Stimulated activated CD8-positive, alpha-beta memory T cell treated with anti-CD3 and anti-CD28 coated beads, Interleukin-7, amount 100 ng/mL, for 4 hours (primary cell): ENCODE measurements around the gene MRPL40.
A peak's percentile ranks its signal among the peaks of the same experiment; 100 is the strongest.

Experiments used
- DNase-seq, 2 donors: peaks; one replicate each; pipeline ENCODE4 v3.0.0-alpha.2; 2020; ENCODE audit warnings: low read depth in 2 of 2

Gene MRPL40

DNA sequence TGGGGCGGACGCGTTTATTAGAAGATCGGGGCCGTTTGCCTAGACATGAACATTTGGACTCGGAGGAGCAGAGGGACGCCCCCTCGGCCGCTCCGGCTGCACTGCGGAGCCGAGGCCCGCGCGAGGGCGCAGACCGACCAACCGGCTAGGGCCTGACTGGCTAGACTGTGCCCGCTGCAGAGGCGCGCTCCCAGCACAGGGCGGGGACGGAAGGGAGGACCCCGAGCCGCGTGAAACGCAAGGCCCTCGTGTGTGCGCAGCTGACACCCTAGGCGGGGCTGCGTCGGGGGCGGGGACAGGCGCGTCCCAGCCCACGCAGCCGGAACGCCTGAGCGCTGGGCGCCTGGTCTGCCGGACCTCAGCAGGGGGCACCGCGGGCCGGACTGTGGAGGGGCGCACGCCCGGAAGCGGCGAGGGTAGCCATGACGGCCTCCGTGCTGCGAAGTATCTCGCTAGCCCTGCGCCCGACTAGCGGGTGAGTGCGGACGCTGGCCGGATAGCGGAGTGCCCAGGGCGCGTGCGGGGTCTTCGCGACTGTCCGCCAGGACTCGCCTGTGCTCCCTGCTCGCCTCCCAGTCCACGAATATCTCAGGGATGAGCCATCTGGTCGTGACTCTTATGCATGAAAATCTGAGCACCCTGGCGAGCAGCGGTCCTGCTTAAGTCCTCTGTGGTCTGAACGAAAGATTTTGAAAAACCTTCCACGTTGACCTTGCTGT, at the start of gene MRPL40:
Gene MRPL40 (plus strand): TSS at position 413 of the 719 bp plus-strand sequence. CDS start 10 bp downstream, at position 423.
- DNase-seq, result peak; percentile 79 to 91

DNA sequence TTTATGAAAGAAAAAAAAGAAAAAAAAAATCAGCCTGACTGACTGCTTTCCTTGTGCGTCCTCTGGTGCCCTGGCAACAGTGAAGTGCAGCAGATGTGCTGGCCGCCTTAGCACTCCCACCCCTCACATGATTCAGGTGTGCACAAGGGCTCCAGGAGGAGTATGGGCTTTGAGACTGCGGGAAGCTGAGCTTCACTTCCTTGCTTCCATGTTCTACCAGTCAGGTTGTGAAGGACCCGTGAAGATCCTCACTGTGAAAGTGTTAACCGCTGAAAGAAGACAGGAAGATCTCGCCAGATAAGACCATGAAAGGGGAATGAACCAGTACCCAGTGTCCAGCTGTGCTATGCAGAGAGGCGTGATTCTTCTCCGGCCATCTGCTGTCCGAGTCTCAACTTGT, 49.1 kb upstream of the MRPL40 start:
- DNase-seq, result no peak

DNA sequence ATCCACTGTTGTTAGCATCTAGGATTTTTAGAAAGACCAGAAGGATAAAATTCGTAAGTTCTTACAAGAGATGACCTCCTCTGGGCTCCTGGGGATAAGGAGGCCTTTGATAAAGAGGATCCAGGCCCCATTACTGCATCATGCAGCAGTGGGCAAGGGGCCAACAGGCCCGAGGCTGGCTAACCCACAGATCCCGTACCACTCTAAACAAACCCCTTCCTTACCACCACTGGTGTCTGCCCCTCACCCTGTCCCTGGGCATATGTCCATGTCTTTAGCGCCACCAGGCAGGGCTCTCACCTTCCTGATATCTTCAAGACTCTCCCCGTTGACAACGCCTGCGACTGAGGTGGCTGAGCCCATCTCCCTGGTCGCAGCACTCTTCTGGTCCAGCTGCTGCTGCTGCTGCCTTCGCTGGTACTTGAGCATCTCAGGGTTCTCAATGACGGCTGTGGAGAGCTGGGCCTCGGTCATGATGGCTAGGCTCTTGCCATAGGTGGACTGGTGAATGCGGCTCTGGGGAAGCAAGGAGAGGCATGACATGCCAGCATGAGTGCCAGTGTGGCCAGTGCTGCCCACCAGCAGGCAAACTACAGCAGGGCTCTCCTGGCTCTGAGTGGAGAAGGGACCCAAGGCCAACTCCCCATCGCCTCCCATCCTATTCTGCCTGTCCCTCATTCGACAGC, 47.0 kb upstream of the MRPL40 start:
- DNase-seq, result no peak

DNA sequence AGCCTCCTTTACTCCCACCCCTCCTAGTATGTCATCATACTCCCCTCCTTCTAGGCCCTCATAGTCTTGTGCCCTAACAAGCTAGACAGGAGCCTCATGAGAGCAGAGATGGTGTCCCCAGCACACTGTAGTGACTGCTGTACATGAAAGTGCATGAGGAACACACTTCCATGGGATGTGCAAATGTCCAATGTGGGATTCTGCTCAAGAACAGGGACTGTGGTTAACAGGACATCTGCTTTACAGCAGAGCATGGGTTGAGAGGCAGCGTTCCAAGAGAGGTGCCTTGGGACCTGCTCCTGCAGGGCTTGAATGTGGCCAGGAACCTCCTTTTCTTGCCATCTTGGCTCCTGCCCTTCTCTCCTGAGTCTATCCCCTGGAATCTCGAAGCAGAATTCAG, 46.1 kb upstream of the MRPL40 start:
- DNase-seq, result no peak

DNA sequence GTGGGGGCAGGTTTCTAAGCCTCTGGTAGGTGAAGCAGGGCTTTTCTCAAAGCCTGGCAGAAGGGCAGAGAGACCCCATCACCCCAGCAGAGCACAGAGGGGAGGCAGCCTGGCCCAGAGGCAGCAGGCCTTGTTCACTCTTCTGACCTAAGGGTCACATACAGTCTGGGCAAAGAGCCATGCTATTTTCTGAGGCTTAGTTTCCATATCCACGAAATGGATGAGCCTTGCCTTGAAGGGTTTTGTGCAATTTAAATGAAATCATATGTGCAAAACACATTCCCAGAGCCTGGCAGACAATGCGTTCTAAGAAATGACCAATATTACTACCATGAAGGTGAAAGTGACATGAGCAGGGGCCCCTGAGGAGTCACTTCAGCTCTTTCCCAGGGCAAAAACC, 45.3 kb upstream of the MRPL40 start:
- no peak for DNase-seq

DNA sequence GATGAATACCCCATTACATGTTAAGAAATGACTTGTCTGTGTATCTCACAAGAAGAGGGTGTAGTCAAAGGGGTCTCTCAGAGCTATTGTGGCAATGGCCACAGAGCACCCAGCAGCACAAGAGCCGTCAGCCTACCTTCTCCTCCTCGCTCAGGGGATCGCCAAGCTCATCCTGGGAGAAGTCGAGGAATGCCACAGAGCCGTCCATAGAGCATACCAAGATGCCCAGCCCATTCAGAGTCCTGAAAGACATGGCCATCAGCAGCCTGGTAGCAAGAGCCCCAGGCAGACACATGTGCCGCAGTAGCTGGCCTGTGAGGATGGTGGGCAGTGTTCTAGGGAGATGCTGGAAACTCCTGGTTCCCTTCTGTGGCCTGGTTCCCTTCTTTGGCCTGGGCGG, 44.8 kb upstream of the MRPL40 start:
- DNase-seq, result no peak

DNA sequence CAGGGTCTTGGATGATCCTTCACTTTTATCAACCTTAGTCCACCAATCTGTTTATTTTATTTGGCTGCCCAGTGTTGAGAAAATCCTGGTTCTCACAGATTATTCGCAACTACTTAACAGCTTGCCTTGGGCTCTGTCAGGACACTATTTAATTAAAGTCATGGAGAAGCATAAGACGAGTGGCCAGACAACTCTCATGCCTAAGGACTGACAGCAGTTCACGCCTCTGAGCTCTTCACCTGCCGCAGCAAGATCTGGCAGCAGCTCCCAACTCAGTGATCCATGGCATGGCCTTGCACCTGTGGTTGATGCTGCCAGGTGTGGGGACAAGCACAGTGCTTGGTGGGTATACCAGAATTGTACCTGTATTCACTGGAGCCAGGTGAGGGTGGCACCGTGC, 38.6 kb upstream of the MRPL40 start:
- DNase-seq, result no peak

DNA sequence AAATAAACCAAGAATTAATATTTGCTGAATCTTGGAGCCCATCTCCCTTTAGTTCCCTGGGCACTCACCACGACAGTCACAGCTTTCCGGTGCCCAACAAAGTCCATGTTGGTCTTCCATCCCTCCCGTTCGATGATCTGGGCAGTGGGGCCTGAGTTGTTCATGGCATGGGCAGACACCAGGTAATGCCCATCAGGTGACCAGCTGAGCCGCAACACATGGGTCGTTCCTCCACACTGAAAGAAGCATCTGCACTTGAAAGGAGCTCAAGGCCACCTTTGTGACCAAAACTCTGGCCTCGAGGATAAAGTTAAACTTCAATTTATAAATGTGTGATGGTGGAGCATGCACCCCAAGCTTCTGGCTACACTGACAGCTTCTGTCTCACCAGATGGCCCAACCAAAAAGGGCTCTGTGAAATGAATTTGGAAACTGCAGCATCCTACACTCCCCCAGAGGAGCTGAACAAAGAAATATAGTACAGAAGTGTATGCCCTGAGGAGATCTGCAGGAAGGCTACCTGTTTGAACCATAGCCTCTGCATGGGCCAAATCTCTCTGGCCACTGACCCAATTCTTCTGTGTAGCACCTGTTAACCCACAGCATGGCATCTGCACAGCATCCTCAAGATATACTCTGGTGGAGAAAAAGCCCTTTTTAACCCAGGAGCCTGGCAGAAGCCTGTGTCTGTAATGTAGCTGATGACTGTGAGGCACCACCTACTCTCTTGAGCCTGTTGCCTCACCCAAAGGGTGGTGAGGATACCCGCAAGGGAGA, 37.9 kb upstream of the MRPL40 start:
- DNase-seq, result no peak

DNA sequence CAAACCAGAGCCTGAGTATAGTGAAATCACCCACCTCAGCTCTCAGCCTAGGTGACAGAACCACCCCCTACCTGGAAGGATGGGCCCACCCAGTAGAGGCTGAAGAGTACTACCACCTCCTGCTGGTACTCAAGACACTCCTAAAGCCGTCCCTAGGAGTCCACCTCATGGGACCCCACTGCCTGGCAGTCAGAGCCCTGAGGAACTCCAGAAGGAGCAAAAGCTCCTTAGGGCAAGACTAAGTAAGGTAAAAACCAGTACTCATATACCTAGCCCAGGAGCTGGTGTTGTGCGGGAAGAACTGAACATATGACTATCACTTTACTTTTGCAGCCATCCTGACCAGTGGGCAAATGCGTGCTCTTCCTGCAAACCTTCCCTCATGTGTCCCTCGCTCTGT, 37.1 kb upstream of the MRPL40 start:
- DNase-seq, result no peak

DNA sequence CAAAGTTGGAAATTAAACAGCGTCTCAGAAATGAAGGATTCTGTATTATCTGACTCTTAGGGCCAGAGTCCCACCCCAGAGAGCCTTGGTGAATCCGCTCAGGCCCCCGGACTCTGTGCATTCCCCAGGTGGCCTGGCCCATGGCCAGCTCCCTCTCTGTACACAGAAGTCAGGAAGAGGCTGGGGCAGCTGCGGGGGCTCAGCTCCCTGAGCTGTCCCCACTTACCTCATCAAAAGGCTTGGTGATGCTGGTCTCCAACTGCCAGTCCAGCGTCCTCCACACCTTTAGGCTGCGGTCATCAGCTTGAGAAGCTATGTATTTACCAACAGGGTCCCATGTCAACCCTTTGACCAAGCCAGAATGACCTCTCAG, 35.8 kb upstream of the MRPL40 start:
- no peak for DNase-seq

DNA sequence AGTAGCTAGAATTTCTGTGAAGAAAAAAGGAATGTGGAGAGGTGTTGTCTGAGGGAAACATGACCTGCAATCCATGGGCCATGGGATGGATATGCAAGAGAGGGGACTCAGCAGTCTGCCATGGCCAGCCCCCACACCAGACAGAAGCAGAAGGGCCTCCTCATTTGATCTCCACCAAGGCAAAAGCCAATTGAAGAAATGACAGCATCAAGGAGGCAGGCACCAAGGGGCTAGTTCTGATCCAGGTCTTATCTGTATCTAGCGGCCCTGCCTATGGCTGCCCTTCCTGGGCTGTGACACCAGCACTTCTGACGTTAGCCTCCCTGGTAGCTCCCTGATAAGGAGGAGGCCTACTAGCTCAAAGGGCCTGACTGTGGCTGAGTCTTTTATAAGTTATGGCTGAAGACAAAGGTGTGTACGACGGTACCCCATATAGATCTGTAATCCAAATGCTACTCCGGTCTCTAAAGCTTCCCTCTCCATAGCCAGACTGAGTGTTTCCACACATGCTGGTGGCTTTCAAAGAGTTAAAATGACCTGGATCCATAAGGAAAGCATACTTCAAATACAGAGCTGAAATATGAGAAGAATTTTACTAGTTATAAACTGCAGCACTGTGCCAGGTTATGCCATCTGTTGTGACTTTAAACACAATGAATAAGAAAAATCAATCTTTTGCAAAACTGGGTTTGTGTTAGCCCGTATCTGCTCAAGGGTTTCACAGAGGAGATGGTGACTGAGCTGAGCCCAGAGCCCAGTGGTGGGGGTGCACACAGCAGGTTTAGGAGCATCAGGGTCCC, 35.2 kb upstream of the MRPL40 start:
- no peak for DNase-seq

DNA sequence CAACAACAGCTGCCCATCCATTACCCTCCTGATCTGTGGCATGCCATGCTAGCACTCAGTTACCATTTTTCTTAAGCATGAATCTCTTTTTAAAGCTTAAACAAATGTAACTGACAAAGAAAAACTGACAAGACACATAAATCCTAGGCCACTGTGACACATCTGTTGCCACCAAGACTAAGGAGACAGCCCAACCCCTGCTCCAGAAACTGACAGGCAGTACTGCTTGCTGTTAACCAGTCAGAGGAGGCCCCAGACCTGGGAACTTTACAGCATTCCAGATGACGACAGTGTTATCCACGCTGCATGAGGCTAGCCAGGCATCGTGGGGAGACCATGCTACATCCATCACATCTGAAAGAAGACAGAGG, 34.6 kb upstream of the MRPL40 start:
- no peak for DNase-seq

DNA sequence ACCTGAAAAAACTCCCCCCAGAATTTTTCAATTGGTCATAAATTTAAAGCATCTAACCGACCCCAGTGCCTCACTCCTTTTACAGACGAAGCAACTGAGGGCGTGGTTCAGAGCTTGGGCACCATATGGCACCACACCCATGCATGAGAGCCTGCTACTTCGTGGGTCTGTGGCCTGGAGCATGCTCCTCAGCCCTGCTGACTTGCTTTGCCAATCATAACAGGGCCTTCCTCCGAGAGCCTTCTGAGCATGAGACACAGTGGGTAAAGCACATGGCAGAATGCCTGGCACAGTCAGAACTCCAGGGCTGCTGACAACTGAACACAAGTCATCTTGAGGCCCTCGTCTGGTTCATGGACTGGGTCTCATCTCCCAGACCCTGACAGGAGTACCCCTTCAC, 34.1 kb upstream of the MRPL40 start:
- DNase-seq, result no peak

DNA sequence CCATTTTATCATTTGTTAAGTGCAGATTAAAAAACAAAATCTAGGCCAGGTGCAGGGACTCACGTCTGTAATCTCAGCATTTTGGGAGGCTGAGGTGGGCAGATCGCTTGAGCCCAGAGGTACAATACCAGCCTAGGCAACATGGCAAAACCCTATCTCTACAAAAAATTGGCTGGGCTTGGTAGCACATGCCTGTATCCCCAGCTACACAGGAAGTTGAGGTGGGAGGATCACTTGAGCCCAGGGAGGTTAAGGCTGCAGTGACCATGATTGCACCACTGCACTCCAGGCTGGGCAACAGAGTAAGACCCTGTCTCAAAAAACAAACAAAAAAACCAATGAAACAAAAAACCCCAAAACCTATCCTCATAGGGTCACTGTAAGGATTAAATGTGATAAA, 33.7 kb upstream of the MRPL40 start:
- no peak for DNase-seq

DNA sequence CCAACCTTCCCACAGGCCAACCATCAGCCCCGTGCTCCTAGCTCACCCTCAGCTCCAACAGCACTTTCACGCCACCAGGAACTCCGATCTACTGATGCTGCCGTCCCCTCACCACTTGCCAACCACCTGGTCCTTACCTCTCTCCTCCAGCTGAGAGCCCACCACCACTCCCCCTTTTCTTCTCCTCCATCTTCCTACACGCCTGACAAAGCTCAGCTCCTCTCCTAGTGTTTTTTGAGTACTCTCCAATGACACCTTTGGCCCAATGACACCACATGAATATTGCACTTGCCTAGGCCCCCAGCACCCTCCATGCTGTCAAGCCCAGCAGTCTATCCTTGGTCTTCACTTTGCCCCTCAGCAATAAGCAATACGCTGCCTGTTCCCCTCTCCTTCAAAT, 31.5 kb upstream of the MRPL40 start:
- DNase-seq, result no peak

DNA sequence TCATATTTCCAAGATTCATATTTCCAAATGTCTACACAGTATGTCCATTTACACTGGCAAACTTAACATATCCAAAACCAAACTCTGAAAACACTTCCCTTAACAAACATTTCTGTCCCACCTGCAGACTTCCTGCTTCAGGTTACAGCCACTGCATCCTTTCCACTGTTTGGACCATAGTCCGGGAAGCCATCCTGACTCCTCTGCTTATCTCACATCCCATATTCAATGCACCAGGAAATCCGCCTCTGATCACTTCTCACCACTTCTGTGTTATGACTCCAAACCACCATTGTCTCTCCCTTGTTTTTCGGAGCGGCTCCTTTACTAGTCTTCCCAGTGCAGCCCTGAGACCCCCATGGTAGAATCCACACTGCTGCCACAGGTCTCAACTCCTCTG, 30.9 kb upstream of the MRPL40 start:
- DNase-seq, result no peak

DNA sequence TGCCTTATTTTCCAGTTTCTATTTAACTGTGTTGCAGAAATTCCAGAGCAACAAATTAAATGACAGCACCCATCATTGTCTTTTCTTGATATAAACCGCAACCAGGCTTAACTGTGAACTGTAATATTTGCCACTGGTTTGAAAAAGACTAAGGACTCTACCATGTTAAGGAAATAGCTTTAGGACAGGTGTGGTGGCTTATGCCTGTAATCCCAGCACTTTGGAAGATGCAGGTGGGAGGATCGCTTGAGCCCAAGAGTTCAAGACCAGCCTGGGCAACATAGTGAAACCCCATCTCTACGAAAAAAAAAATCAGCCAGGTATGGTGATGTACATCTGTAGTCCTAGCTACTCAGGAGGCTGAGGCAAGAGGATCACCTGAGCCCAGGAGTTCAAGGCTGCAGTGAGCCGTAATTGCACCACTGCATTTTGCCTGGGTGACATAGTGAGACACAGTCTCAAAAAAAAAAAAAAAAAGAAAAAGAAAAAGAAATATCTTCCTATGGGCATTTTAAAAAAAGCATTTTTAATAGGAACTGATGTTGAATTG, 29.6 kb upstream of the MRPL40 start:
- DNase-seq, result no peak

DNA sequence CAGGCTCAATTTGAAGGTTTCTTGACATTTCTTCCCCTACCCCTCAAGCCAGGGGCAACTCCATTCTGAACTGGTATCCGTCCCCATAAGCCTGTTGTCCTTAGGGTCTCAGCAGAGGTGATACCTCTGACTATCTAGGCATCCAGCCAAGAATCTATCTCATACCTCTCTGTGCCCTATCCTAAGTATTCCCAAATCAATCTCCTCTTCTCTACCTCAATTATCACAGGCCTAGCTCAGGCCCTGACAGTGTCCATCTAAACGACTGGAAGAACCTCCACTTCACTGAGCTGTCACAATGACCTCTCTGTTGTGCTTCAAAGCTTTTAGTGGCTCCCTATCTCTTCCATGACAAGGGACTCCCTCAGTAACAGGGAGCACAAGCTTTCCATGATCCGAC, 27.7 kb upstream of the MRPL40 start:
- DNase-seq, result no peak

DNA sequence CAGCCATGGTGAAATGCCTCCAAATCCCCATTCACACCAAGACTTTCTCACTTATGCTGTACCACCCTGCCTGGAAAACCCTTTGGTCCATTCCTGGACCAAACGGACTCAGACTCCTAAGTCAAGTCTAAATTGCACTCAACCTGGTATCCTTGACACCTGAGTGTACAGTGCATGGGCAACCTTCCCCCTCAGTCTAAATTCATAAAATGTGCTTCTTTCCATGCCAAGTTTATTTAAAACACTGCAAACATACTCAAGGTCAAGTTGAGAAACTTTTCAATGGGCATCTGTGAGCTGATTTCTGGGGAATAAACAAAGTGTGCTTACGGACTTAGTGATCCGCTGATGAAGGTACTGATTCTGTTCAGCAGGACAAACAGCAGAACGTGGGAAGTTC, 27.2 kb upstream of the MRPL40 start:
- no peak for DNase-seq

DNA sequence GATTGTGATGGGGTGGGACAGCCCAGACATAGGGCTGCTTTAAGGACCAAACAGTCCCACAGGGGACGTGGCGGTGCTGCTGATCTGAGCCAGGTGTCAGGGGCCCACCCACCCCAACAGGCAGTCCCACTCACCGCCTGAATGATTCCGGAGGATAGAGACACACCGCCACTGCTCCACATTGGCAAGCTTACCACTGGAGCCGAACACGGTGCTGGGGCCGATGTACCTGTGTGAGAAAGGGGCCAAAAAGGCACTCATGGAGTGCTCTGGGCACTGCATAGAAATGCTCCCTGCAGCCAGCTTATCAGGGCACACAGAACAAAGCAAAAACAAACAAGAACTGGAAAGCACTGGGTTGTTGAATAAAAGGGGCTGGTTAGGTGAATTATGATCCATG, 26.7 kb upstream of the MRPL40 start:
- no peak for DNase-seq

DNA sequence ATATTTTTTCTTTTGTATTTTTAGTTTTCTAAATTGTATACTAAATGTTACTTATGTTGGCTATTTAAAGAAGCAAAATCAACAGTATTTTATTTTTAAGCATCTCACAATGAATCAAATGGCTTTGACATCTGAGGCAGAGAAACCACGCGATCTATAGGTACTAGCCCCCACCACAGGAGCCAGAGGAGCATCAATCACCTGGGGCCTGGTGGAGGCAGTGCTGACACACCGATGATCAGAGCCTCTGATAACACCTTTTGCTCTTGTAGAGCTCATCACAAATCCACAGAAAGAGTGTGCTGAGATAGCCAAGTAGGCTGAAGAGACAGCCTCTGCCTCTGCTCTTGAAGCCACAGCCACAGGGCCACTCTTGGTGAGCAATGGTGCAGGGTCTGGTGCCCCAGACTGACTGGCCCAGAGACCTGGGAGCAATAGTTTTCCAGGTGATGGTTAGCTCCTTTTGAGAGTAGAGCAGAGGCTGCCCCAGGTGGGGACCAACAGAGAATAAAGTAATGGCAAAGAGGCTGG, 26.0 kb upstream of the MRPL40 start:
- no peak for DNase-seq

DNA sequence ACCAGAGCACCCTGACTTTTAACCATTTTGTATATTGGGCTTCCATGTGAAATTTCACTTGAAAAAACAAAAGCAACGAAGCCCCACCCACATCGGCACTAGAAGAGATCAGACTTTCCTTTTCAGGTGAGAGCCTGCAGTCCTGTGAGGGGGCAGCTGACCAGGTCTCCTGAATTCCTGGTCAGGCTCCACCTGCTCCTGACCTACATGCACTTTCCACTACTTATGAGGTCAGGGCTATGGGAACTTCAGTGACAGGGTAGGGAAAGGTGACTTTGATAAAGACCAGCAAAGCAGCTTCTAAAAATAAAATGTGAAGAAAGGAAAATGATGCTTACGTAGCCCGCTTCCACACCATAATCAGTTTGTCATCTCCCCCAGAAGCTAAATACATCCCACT, 25.5 kb upstream of the MRPL40 start:
- DNase-seq, result no peak
